ENCODE results near the gene NCR1. TPM values are rescaled to one million over a fixed set of nuclear protein-coding genes. Genes with fewer than 3 reads are reported as not detected.
"Not testable (repeated sequence)": the region's sequence is repeated elsewhere in the genome, so short reads cannot be mapped to it uniquely, and the experiment has no call there.

NCR1 gene
- total RNA-seq, 4 donors from 2014 or later = not detected

DNA sequence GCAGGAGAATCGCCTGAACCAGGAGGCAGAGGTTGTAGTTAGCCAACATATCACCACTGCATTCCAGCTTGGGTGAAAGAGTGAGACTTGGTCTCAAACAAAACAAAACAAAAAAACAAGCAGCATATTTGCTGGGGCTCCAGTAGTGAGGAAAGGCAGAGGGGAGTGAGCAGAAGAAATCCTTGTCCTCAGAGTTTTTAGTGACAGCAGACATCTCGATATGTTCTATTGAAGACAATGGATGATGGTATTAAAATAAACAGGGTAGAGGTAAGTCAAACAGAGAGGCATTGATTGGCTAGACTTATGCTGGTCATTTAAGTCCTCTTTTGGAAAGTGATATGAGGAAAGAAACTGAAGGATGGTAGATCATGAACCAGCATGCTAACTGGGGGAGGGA lies 22.4 kb downstream of the NCR1 start:
- intact Hi-C loops (cut with DNase I) = no loop called here
- H3K27ac ChIP-seq = no peak overlapping the region
- no peaks in the 10 kb centered on the region for H3K27me3 ChIP-seq
- no peak for DNase-seq
- no peak overlapping the region for H3K4me3 ChIP-seq (replicated peaks in 1 of 3)
- no peaks in the 10 kb centered on the region for H3K36me3 ChIP-seq
- TF ChIP-seq, protein P1, sequence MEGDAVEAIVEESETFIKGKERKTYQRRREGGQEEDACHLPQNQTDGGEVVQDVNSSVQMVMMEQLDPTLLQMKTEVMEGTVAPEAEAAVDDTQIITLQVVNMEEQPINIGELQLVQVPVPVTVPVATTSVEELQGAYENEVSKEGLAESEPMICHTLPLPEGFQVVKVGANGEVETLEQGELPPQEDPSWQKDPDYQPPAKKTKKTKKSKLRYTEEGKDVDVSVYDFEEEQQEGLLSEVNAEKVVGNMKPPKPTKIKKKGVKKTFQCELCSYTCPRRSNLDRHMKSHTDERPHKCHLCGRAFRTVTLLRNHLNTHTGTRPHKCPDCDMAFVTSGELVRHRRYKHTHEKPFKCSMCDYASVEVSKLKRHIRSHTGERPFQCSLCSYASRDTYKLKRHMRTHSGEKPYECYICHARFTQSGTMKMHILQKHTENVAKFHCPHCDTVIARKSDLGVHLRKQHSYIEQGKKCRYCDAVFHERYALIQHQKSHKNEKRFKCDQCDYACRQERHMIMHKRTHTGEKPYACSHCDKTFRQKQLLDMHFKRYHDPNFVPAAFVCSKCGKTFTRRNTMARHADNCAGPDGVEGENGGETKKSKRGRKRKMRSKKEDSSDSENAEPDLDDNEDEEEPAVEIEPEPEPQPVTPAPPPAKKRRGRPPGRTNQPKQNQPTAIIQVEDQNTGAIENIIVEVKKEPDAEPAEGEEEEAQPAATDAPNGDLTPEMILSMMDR (IDR thresholded peaks at IDR 0.05) = no peak
- no peak for TF ChIP-seq POLR2A (IDR thresholded peaks at IDR 0.05)
- 94 to 98% methylated on average over 2 of the region's 2 CpGs for WGBS, 2 donors
- H3K4me1 ChIP-seq = no peaks in the 10 kb centered on the region
- H3K9me3 ChIP-seq = no peaks in the 10 kb centered on the region

DNA sequence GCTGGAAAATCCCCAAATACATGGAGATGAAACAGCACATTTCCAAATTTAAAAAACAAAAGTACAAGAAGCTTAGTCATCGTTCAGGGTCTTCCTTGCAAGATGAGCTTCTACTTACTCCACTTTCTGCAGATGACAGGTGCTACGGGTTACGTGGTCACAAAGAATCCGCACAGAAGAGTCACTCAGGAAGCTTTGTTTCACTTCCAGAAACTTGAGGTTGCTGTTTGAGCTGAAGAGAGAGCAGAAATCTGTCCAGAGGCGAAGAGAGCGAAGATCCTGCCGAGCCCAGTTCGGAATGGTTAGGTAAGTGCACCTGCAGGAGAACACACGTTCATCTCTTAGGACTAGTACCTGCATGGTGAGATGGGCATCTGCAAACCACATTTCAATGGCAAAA lies 32.0 kb downstream of the NCR1 start:
- no peak for DNase-seq
- Histone ChIP-seq H3K4me3 (replicated peaks in 1 of 3) (no peak overlapping the region), H3K9me3 (no peaks in the 10 kb centered on the region), H3K36me3 (no peaks in the 10 kb centered on the region), H3K27me3 (no peaks in the 10 kb centered on the region), H3K27ac (no peak overlapping the region), H3K4me1 (no peaks in the 10 kb centered on the region)
- intact Hi-C loops (cut with DNase I) = no loop called here
- WGBS, 2 donors = 69 to 81% methylated on average over 9 of the region's 9 CpGs
- TF ChIP-seq, protein P1 (IDR thresholded peaks at IDR 0.05) = no peak
- TF ChIP-seq POLR2A (IDR thresholded peaks at IDR 0.05) = no peak

DNA sequence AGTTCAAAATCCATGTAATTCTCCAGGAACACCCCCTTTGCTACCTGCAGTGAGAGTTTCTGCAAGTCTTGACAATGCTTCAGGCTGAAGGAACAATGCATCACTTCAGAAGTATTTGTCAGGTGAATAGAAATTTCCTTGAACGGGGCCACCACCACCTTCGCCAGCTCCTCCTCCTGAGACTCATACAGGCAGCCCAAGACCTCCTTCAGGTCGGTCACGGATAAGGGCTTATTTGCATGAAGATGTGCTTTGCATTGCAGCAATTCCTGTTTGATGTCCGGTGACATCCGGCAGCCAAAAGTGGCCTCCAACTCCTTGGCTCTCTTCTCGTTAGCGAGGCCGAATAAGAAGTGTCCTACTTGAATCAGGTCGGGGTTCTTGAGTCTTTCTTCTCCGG lies 33.0 kb downstream of the NCR1 start:
- H3K4me3 ChIP-seq (replicated peaks in 1 of 3) = no peak overlapping the region
- WGBS, 2 donors = 50% methylated on average over 11 of the region's 11 CpGs
- H3K27ac ChIP-seq = no peak overlapping the region
- H3K27me3 ChIP-seq = no peaks in the 10 kb centered on the region
- DNase-seq = no peak
- H3K4me1 ChIP-seq = no peaks in the 10 kb centered on the region
- no peaks in the 10 kb centered on the region for H3K9me3 ChIP-seq
- H3K36me3 ChIP-seq = no peaks in the 10 kb centered on the region
- TF ChIP-seq, protein P1 (IDR thresholded peaks at IDR 0.05) = no peak
- no peak for TF ChIP-seq POLR2A (IDR thresholded peaks at IDR 0.05)
- intact Hi-C loops (cut with DNase I) = no loop called here

GRCh38 chr19:54939538-54939937 lies 33.6 kb downstream of the NCR1 start:
- H3K36me3 ChIP-seq; H3K4me1 ChIP-seq; DNase-seq; H3K4me3 ChIP-seq (replicated peaks in 1 of 3); H3K9me3 ChIP-seq; H3K27me3 ChIP-seq; intact Hi-C loops (cut with DNase I); H3K27ac ChIP-seq: not testable (repeated sequence)
- WGBS, 2 donors = 73% methylated on average over 5 of the region's 28 CpGs; no CpG with 5 or more reads in 1 of the 2 donors

DNA sequence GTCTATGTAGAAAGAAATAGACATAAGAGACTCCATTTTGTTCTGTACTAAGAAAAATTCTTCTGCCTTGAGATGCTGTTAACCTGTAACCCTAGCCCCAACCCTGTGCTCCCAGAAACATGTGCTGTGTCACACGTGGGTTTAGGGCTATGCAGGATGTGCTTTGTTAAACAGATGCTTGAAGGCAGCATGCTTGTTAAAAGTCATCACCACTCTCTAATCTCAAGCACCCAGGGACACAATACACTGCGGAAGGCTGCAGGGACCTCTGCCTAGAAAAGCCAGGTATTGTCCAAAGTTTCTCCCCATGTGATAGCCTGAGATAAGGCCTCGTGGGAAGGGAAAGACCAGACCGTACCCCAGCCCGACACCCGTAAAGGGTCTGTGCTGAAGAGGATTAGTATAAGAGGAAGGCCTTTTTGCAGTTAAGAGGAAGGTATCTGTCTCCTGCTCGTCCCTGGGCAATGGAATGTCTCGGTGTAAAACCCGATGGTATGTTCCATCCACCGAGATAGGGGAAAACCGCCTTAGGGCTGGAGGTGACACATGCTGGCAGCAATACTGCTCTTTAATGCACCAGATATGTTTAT lies 37.9 kb downstream of the NCR1 start:
- 21 to 38% methylated on average over 6 to 11 of the region's 11 CpGs for WGBS, 2 donors
- H3K27me3 ChIP-seq; intact Hi-C loops (cut with DNase I); H3K36me3 ChIP-seq; H3K27ac ChIP-seq; DNase-seq; H3K9me3 ChIP-seq; H3K4me1 ChIP-seq; H3K4me3 ChIP-seq (replicated peaks in 1 of 3): not testable (repeated sequence)

DNA sequence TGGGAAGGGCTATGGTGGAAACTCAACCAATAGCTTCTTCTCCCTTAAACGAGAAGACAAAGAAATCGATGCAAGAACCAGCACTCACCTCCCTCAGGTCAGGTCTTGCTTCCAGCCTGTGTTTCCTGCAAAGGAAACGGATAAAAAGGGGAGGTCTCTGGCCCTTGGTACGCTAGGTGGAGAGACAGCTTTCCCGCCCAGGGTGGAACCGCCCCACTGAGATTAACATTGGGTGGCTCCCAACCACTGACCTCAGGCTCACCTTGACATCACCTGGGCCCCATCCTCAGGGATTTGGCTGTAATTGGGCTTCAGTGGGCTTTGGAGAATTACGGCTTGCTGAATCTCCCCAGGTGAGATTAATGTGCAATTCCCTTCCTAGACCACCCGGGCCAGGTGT lies 41.4 kb downstream of the NCR1 start, which contains the start of gene NLRP7:
Gene NLRP7, minus strand, starts transcription at position 150 of the 400 bp plus-strand sequence.
- Histone ChIP-seq H3K9me3 (no peaks in the 10 kb centered on the region), H3K36me3 (no peaks in the 10 kb centered on the region), H3K4me3 (replicated peaks in 1 of 3) (no peak within 1 kb of the TSS), H3K4me1 (no peaks in the 10 kb centered on the region), H3K27ac (no peak within 1 kb of the TSS), H3K27me3 (no peaks in the 10 kb centered on the region)
- intact Hi-C loops (cut with DNase I) = no loop called here
- 86 to 92% methylated on average over 7 to 8 of the region's 8 CpGs for WGBS, 2 donors
- TF ChIP-seq POLR2A (IDR thresholded peaks at IDR 0.05) = no peak
- TF ChIP-seq, protein P1 (IDR thresholded peaks at IDR 0.05) = no peak
- no peak for DNase-seq
